ENCODE data around the gene MYOCD. TPM values are rescaled to one million over a fixed set of nuclear protein-coding genes. Genes with fewer than 3 reads are reported as not detected.

Gene MYOCD
- total RNA-seq, 1 experiment from 2014 or later, result not detected

- Mint-ChIP-seq H3K4me1 (ENCODE audit: insufficient read depth, unreplicated experiment) (no peaks in the 10 kb centered on the region), H3K27me3 (ENCODE audit: insufficient read depth, unreplicated experiment) (peaks cover 19% of the 10 kb centered on the region), H3K4me3 (ENCODE audit: unreplicated experiment) (no peak overlapping the region), H3K9me3 (ENCODE audit: unreplicated experiment) (peaks cover 21% of the 10 kb centered on the region), H3K27ac (ENCODE audit: low read depth, unreplicated experiment) (no peak overlapping the region), H3K36me3 (ENCODE audit: insufficient read depth, unreplicated experiment) (no peaks in the 10 kb centered on the region)
- POLR2A ChIA-PET, result interaction anchor here (0.7 kb wide), 1 partner anchor 12 kb away, joined by 3 read pairs; no protein-coding TSS in a partner anchor
- CTCF ChIA-PET, result no interaction called here
- intact Hi-C loops (cut with micrococcal nuclease), result no loop called here
- no peak for DNase-seq (ENCODE audit: unreplicated experiment)
- no TSS peak for BruUV-seq (replicated peaks)
- no peak for TF ChIP-seq CTCF (IDR thresholded peaks at IDR 0.05; ENCODE audit: unreplicated experiment)
Observed at GRCh38 chr17:12813664-12814063, 148.0 kb downstream of the MYOCD start.

- intact Hi-C loops (cut with micrococcal nuclease), result no loop called here
- POLR2A ChIA-PET, result no interaction called here
- Mint-ChIP-seq H3K4me1 (ENCODE audit: insufficient read depth, unreplicated experiment) (no peaks in the 10 kb centered on the region), H3K36me3 (ENCODE audit: insufficient read depth, unreplicated experiment) (no peaks in the 10 kb centered on the region), H3K4me3 (ENCODE audit: unreplicated experiment) (no peak overlapping the region), H3K27me3 (ENCODE audit: insufficient read depth, unreplicated experiment) (peaks cover 19% of the 10 kb centered on the region), H3K9me3 (ENCODE audit: unreplicated experiment) (peaks cover 10% of the 10 kb centered on the region), H3K27ac (ENCODE audit: low read depth, unreplicated experiment) (no peak overlapping the region)
- TF ChIP-seq CTCF (IDR thresholded peaks at IDR 0.05; ENCODE audit: unreplicated experiment), result no peak
- CTCF ChIA-PET, result no interaction called here
- DNase-seq (ENCODE audit: unreplicated experiment), result no peak
- no TSS peak for BruUV-seq (replicated peaks)
Observed at GRCh38 chr17:12814718-12815117, 149.0 kb downstream of the MYOCD start.

GRCh38 chr17:12815642-12816141 is 150.0 kb downstream of the MYOCD start:
- H3K4me1 Mint-ChIP-seq (ENCODE audit: insufficient read depth, unreplicated experiment), result peaks cover 5% of the 10 kb centered on the region
- H3K36me3 Mint-ChIP-seq (ENCODE audit: insufficient read depth, unreplicated experiment), result no peaks in the 10 kb centered on the region
- H3K9me3 Mint-ChIP-seq (ENCODE audit: unreplicated experiment), result peaks cover 9% of the 10 kb centered on the region
- H3K27me3 Mint-ChIP-seq (ENCODE audit: insufficient read depth, unreplicated experiment), result peaks cover 19% of the 10 kb centered on the region
- H3K27ac Mint-ChIP-seq (ENCODE audit: low read depth, unreplicated experiment), result no peak overlapping the region
- no peak for TF ChIP-seq CTCF (IDR thresholded peaks at IDR 0.05; ENCODE audit: unreplicated experiment)
- no peak for DNase-seq (ENCODE audit: unreplicated experiment)
- intact Hi-C loops (cut with micrococcal nuclease), result no loop called here
- no TSS peak for BruUV-seq (replicated peaks)
- no peak overlapping the region for H3K4me3 Mint-ChIP-seq (ENCODE audit: unreplicated experiment)
- POLR2A ChIA-PET, result no interaction called here
- CTCF ChIA-PET, result no interaction called here

Other genes starting within 250 kb of the MYOCD start
- gene ARHGAP44, start 123.6 kb downstream of the MYOCD start, total RNA-seq (2022), result 0.42 and 1.3 TPM in 2 replicates